Measurements from ENCODE around the gene RHEX.

Gene RHEX

DNA sequence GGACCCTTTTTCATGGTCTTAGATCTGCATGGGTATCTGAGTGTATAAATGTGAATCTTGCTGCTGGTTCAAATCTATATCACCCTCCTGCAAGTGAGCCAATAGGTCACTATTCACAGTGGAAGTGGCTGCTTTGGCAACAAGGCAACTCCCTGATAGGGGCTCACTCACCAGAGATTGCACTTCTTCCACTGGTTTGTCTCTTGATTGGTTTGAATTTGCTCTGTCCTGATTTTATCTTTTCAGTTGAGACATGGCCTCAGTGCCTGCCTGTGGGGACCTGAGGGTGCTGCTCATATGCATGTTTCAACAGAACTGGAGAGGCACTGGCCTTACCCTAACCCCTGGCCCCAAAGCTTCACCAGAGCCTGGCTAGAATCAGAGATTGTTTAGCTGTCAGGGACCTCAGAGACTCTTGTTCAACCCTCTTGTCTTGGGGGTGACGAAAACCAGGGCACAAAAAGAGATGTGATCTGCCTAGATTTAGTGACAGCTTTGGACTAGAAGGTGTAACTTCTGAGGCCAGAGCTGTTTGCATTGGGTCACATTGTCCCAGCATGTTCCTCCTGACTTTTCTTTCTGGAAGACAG, 47.3 kb downstream of the RHEX start:
- Histone ChIP-seq H3K27ac (ENCODE audit: low read depth, low read length) (no peak overlapping the region), H3K4me1 (ENCODE audit: control insufficient read depth, insufficient read depth, low read length) (no peaks in the 10 kb centered on the region), H3K4me3 (ENCODE audit: low read depth, low read length) (no peak overlapping the region), H3K27me3 (ENCODE audit: control insufficient read depth, insufficient read depth, low read length) (no peaks in the 10 kb centered on the region; the same call in 1 of the 2 replicates), H3K36me3 (ENCODE audit: control insufficient read depth, insufficient read depth, low read length) (no peaks in the 10 kb centered on the region), H3K9ac (ENCODE audit: low read depth, low read length) (no peak overlapping the region), H3K9me3 (ENCODE audit: control insufficient read depth, insufficient read depth, low read length) (no peaks in the 10 kb centered on the region)

DNA sequence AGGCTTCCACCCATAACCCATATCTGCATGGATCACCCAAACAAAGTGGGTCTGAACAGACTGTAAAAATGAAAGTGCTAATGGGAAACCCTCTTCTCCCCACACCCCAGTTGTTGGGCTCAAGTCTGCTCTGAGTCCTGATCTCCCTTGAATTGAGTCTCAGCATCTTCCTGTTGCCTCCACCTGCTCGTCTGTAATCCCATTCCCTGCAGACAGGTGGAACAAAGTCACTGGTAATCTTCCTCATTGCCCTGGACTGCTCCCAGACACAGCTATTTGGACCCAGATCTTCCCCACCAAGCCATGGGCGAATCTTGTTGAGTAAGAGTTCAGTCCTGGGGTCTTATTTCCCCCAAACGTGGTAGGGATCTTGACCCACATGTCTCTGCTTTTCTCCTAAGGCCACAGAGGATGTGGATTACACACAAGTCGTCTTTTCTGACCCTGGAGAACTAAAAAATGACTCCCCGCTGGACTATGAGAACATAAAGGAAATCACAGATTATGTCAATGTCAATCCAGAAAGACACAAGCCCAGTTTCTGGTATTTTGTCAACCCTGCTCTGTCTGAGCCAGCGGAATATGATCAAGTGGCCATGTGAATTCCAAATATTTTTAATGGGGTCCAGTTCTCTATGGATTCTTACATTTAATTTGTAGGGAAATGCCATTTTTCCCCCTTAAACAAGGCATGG, 48.5 kb downstream of the RHEX start:
- no peaks in the 10 kb centered on the region for H3K9me3 ChIP-seq (ENCODE audit: control insufficient read depth, insufficient read depth, low read length)
- no peak overlapping the region for H3K9ac ChIP-seq (ENCODE audit: low read depth, low read length)
- no peak overlapping the region for H3K4me3 ChIP-seq (ENCODE audit: low read depth, low read length)
- no peaks in the 10 kb centered on the region for H3K36me3 ChIP-seq (ENCODE audit: control insufficient read depth, insufficient read depth, low read length)
- H3K27ac ChIP-seq (ENCODE audit: low read depth, low read length), result no peak overlapping the region
- H3K4me1 ChIP-seq (ENCODE audit: control insufficient read depth, insufficient read depth, low read length), result no peaks in the 10 kb centered on the region
- H3K27me3 ChIP-seq (ENCODE audit: control insufficient read depth, insufficient read depth, low read length), result no peaks in the 10 kb centered on the region; the same call in 1 of the 2 replicates

DNA sequence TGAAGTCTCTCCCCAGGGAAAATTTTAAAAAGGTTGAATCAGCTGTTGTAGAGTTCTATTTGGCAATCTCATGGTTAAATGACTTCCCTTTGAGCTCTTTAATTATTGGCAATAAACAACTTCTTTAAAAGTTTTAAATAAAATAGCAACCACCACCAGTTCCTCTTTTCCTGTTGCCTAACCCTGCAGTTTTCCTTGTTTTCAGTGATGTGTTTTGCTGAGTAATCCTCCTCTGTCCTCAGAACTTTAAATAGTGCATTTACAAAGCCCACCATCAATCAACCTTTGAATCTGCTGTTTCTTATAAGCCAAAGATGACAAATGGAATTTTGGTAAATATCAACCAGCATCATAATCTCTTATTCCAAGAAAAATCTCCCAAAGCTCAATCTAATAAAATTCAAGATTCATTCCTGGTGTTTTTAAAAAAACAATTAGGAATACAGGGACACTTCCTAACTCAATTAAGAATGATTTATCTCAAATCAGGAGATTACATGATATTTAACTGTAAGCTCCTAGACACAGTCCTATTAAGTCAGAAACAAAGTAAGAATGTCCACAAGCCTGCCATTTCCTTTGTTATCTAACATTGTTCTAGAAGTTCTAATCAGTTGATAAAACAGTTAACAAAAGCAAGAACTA, 49.4 kb downstream of the RHEX start:
- H3K27me3 ChIP-seq (ENCODE audit: control insufficient read depth, insufficient read depth, low read length), result no peaks in the 10 kb centered on the region; the same call in 1 of the 2 replicates
- no peaks in the 10 kb centered on the region for H3K9me3 ChIP-seq (ENCODE audit: control insufficient read depth, insufficient read depth, low read length)
- H3K4me1 ChIP-seq (ENCODE audit: control insufficient read depth, insufficient read depth, low read length), result no peaks in the 10 kb centered on the region
- H3K27ac ChIP-seq (ENCODE audit: low read depth, low read length), result no peak overlapping the region
- no peaks in the 10 kb centered on the region for H3K36me3 ChIP-seq (ENCODE audit: control insufficient read depth, insufficient read depth, low read length)
- no peak overlapping the region for H3K9ac ChIP-seq (ENCODE audit: low read depth, low read length)
- no peak overlapping the region for H3K4me3 ChIP-seq (ENCODE audit: low read depth, low read length)

DNA sequence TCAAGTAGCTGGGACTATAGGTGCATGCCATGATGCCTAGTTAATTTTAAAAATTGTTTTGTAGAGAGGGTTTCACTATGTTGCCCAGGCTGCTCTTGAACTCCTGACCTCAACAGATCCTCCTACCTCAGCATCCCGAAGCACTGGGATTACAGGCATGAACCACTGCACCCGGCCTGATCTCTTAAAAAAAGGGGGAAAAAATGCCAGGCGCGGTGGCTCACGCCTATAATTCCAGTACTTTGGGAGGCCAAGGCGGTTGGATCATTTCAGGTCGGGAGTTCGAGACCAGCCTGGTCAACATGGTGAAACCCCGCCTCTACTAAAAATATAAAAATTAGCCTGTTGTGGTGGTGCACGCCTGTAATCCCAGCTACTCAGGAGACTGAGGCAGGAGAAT, 51.0 kb downstream of the RHEX start:
- H3K27ac ChIP-seq (ENCODE audit: low read depth, low read length), result no peak overlapping the region
- no peaks in the 10 kb centered on the region for H3K4me1 ChIP-seq (ENCODE audit: control insufficient read depth, insufficient read depth, low read length)
- no peaks in the 10 kb centered on the region for H3K9me3 ChIP-seq (ENCODE audit: control insufficient read depth, insufficient read depth, low read length)
- no peak overlapping the region for H3K9ac ChIP-seq (ENCODE audit: low read depth, low read length)
- no peaks in the 10 kb centered on the region for H3K36me3 ChIP-seq (ENCODE audit: control insufficient read depth, insufficient read depth, low read length)
- no peaks in the 10 kb centered on the region for H3K27me3 ChIP-seq (ENCODE audit: control insufficient read depth, insufficient read depth, low read length)
- H3K4me3 ChIP-seq (ENCODE audit: low read depth, low read length), result no peak overlapping the region

DNA sequence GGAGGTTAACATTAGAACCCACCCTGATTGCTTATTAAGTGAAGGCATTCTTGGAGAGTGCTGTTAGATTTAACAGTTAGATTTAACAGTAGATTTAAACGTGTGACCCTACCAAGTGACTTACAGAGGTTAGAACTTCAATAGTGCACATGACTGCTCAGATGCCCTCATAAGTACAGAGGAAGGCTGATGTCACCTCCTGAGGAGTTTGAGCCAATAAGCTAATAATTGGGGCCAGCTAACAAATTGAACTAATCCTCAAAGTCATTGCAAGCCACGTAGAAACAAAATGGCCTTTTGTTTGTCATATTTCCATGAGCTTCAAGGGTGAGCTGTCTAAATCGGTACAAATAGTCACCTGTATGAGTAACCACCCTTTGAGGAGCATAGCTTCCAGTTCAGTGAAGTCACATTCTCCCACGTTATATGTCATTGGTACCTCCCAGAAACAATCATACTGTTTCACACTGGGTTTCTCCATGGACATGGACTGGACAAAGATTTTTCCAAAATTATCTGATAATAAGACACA, 52.6 kb downstream of the RHEX start:
- no peaks in the 10 kb centered on the region for H3K4me1 ChIP-seq (ENCODE audit: control insufficient read depth, insufficient read depth, low read length)
- no peaks in the 10 kb centered on the region for H3K27me3 ChIP-seq (ENCODE audit: control insufficient read depth, insufficient read depth, low read length)
- H3K9me3 ChIP-seq (ENCODE audit: control insufficient read depth, insufficient read depth, low read length), result no peaks in the 10 kb centered on the region
- no peak overlapping the region for H3K4me3 ChIP-seq (ENCODE audit: low read depth, low read length)
- H3K9ac ChIP-seq (ENCODE audit: low read depth, low read length), result no peak overlapping the region
- H3K36me3 ChIP-seq (ENCODE audit: control insufficient read depth, insufficient read depth, low read length), result no peaks in the 10 kb centered on the region
- no peak overlapping the region for H3K27ac ChIP-seq (ENCODE audit: low read depth, low read length)

DNA sequence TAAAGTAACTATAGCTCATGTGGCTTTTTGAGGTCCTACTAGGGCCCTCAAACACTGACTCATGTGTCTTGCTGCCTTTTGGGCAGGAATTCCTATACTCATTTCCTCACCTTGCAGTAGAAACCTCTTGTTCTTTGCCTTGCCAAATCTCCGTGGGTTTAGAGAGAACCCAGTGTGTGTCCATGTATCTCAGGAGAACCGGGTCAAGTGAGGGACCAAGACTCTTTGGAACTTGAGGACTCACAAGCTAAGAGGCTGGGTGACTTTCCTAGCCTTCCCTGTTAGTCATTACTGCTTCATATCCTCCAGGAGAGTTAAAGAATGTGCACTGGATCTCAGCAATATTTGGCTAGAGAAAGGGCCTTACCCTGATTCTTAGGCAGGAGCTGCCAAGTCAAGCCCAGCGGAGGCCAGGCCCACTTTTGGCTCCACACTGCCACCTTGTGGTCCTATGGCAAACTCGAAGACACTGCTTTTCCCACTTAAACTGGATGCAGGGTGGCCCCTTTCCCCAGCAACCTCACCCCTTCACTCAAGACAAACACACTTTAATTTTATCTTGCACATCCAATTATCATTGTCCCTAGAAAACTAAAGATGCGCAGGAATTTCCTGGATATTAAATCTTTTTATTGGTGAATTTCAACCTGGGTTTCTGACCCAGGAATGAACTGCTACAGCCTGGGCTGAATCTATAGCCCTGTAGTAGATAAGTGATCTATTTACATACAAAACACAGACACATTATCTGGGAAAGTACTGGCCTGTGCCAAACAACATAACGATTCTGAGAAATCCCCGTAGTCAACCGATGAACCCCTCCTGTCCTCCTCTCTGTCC, 53.6 kb downstream of the RHEX start:
- Histone ChIP-seq H3K27me3 (ENCODE audit: control insufficient read depth, insufficient read depth, low read length) (no peaks in the 10 kb centered on the region), H3K27ac (ENCODE audit: low read depth, low read length) (no peak overlapping the region), H3K9me3 (ENCODE audit: control insufficient read depth, insufficient read depth, low read length) (no peaks in the 10 kb centered on the region), H3K9ac (ENCODE audit: low read depth, low read length) (no peak overlapping the region), H3K36me3 (ENCODE audit: control insufficient read depth, insufficient read depth, low read length) (no peaks in the 10 kb centered on the region), H3K4me1 (ENCODE audit: control insufficient read depth, insufficient read depth, low read length) (no peaks in the 10 kb centered on the region), H3K4me3 (ENCODE audit: low read depth, low read length) (no peak overlapping the region)

DNA sequence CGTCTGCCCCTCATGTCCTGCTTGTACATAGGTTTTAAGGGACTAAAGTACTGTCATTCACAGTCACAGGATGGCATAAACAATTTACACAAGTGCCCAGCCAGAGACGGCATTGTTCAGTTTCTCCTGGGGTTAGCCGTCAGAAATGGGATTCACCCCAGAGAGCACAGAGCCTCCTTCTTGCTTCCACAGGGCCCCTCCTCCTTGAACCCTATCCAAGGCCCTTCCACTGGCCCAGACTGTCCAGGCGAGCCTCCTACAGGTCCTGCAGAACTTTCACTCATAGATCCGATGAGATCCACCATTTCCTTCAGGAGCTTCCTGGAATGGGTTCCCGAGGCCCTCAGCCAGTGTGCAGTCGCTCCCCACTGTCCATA, 54.2 kb downstream of the RHEX start:
- Histone ChIP-seq H3K9me3 (ENCODE audit: control insufficient read depth, insufficient read depth, low read length) (no peaks in the 10 kb centered on the region), H3K4me1 (ENCODE audit: control insufficient read depth, insufficient read depth, low read length) (no peaks in the 10 kb centered on the region), H3K4me3 (ENCODE audit: low read depth, low read length) (no peak overlapping the region), H3K27ac (ENCODE audit: low read depth, low read length) (no peak overlapping the region), H3K27me3 (ENCODE audit: control insufficient read depth, insufficient read depth, low read length) (no peaks in the 10 kb centered on the region), H3K9ac (ENCODE audit: low read depth, low read length) (no peak overlapping the region), H3K36me3 (ENCODE audit: control insufficient read depth, insufficient read depth, low read length) (no peaks in the 10 kb centered on the region)

DNA sequence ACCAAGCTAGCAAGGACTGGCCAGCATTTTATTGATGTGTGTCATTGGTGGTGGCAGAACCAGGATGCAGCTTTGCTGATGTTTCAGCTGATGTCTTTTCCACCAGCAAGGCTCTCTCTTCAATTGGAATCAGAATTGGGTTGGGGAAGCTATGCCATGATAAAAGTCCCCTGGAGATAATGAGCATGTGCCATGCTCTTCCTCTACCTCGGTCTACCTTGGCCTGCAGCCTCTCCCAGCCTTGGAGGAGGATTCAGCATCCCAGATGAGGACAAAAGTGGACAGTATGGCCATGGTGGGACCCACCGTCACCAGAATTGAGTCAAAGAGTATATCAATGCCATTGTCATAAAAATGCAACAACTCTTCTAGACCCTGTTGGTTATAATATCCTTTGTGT, 55.7 kb downstream of the RHEX start:
- no peaks in the 10 kb centered on the region for H3K9me3 ChIP-seq (ENCODE audit: control insufficient read depth, insufficient read depth, low read length)
- no peak overlapping the region for H3K9ac ChIP-seq (ENCODE audit: low read depth, low read length)
- H3K4me1 ChIP-seq (ENCODE audit: control insufficient read depth, insufficient read depth, low read length), result no peaks in the 10 kb centered on the region
- no peak overlapping the region for H3K4me3 ChIP-seq (ENCODE audit: low read depth, low read length)
- no peak overlapping the region for H3K27ac ChIP-seq (ENCODE audit: low read depth, low read length)
- no peaks in the 10 kb centered on the region for H3K27me3 ChIP-seq (ENCODE audit: control insufficient read depth, insufficient read depth, low read length)
- H3K36me3 ChIP-seq (ENCODE audit: control insufficient read depth, insufficient read depth, low read length), result no peaks in the 10 kb centered on the region

DNA sequence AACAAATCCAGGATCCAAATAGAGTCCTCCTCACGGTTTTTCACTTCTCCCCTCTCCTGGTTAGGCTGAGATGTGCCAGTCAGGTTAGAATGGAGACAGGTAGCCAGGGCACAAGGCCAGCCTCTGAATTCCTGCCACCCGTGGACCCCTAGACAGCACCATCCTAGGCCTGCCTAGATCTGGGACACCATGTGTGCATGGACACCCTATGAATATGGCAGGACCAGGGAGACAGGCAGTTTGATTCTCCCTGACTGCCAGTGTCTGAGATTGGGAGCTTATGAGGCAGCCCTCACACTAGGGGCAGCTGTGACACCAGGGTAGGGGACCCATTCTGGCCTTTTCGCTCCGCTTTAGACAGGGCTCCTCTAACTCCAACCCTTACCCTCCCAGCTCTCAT, 56.7 kb downstream of the RHEX start:
- H3K9me3 ChIP-seq (ENCODE audit: control insufficient read depth, insufficient read depth, low read length), result no peaks in the 10 kb centered on the region
- no peaks in the 10 kb centered on the region for H3K27me3 ChIP-seq (ENCODE audit: control insufficient read depth, insufficient read depth, low read length)

DNA sequence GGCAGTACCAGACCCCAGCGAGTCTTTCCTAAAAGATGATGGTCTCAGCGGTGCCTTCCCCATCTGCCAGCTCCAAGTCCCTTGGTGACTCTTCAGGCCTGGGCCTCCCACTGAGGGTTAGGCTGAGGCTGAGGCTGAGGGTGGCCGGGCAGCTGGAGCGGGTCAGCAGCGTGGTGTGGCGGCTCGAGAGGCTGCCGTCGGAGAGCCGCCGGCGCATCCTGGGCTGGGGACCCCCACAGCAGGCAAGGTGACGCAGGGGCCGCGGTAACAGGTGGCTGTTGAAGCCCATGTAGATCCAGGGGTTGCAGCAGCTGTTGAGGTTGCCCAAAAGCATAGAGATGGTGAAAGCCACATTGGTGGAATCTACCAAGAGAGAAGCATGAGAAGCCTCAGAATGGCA, 57.2 kb downstream of the RHEX start:
- no peaks in the 10 kb centered on the region for H3K27me3 ChIP-seq (ENCODE audit: control insufficient read depth, insufficient read depth, low read length)
- no peaks in the 10 kb centered on the region for H3K4me1 ChIP-seq (ENCODE audit: control insufficient read depth, insufficient read depth, low read length)
- no peaks in the 10 kb centered on the region for H3K9me3 ChIP-seq (ENCODE audit: control insufficient read depth, insufficient read depth, low read length)
- no peak overlapping the region for H3K9ac ChIP-seq (ENCODE audit: low read depth, low read length)
- H3K36me3 ChIP-seq (ENCODE audit: control insufficient read depth, insufficient read depth, low read length), result no peaks in the 10 kb centered on the region
- no peak overlapping the region for H3K4me3 ChIP-seq (ENCODE audit: low read depth, low read length)
- no peak overlapping the region for H3K27ac ChIP-seq (ENCODE audit: low read depth, low read length)

More for the DNA sequence above, 56.7 kb downstream of the RHEX start:
- no peaks in the 10 kb centered on the region for H3K4me1 ChIP-seq (ENCODE audit: control insufficient read depth, insufficient read depth, low read length)
- H3K27ac ChIP-seq (ENCODE audit: low read depth, low read length), result no peak overlapping the region
- no peak overlapping the region for H3K4me3 ChIP-seq (ENCODE audit: low read depth, low read length)
- no peaks in the 10 kb centered on the region for H3K36me3 ChIP-seq (ENCODE audit: control insufficient read depth, insufficient read depth, low read length)
- H3K9ac ChIP-seq (ENCODE audit: low read depth, low read length), result no peak overlapping the region

All from HUES48 (cell line).